ENCODE results near the gene KIAA0753.
"Not testable (repeated sequence)": the region's sequence is repeated elsewhere in the genome, so short reads cannot be mapped to it uniquely, and the experiment has no call there.

Gene KIAA0753

DNA sequence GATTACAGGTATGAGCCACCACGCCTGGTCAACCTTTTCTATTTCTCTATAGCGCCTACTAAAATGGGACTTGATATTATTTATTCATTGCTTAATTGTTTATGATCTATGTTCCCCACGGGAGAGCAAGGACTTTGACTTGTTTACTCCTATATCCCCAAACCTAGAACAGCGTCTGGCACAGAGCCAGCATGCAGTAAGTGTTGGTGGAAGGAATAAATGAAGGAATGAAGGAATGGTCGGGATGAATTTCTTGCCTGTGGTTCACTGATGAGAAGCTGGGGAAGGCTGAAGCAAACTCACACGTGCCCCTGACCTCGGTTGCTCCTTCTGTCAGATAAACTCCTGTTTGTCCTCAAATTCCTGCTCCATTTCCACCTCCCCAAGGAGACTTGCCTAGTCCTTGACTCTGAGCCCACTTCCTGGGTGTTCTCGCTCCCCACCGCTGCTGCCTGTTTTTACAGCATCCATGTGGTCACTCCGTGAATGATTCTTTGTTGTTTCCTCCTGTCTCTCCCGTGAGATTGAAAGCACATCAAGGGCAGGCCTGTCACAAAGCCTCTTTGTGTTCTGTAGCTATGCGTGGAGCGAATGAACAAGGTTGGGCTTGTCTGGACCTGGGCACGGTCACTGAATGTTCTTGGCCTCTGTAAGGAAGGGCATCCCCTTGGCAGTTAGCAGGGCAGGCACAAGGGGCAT lies 28.4 kb upstream of the KIAA0753 start:
- no peak for DNase-seq (ENCODE audit: low spot score)

DNA sequence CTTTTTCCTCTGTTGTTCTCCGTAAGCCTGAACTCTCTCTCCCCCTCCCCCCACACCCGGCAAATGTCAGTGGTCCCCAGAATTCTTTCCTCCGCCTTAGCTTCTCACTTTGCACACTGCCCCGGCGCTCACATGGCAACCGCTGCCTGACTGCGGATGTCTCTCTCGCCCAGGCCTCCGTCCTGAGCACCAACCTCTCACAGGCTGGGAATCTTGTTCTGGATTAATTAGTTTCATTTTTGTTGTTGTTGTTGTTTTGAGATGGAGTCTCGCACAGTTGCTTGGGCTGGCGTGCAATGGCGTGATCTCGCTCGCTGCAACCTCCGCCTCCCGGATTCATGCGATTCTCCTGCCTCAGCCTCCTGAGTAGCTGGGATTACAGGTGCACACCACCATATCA lies 27.7 kb upstream of the KIAA0753 start:
- no peak for DNase-seq (ENCODE audit: low spot score)

DNA sequence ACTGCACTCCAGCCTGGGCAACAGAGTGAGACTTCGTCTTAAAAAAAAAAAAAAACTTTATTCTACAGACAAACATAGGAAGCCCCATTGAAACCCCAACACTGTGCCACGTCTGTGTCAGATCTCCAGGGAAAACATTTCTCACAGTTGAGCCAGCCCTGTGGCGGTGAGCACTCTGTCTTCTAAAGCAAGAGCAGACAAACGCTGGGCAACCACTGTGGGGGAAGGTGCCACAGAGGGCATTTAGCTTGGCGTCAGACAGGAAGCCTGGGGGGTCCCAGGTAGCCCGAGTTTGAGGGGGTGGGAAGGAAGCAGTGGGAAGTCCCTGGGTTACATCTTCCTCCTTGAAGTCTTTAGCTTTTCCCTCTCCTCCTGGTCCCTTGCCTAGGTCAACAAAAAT lies 27.0 kb upstream of the KIAA0753 start:
- no peak for DNase-seq (ENCODE audit: low spot score)

DNA sequence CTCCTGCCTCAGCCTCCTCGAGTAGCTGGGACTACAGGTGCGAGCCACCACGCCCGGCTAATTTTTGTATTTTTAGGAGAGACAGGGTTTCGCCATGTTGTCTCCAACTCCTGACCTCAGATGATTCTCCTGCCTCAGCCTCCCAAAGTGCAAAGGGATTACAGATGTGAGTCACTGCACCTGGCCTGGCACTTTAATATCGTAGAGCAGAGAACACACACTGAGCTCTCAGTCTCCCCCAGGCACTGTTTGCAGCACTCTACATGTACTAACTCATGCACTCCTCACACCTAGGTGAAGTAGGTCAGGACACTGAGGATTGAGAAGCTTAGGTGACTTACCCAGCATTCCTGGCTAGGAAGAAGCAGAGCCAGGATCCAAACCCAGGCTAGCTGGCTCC lies 26.0 kb upstream of the KIAA0753 start:
- no peak for DNase-seq (ENCODE audit: low spot score)

DNA sequence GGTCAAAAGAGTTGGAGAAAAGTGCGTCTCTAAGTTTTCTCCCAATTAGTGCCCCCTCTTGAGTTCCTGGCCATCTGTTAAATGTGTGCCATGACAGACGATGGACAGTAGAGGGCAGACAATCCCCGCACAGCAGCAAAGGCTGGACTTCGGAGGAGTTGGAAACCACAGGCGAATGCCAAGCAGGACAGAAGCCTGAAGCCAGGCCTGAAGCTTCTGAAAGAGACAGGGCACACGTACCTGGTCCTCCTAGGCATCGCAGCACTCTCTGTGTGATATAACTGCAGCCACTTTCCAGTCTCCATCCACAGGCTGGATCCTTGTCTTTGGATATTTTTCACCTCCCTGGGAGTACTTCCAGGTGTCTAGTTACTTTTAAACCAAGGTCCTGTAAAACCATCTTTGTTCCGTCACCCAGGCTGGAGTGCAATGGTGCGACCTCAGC lies 25.6 kb upstream of the KIAA0753 start:
- DNase-seq (ENCODE audit: low spot score): peak; percentile 68

DNA sequence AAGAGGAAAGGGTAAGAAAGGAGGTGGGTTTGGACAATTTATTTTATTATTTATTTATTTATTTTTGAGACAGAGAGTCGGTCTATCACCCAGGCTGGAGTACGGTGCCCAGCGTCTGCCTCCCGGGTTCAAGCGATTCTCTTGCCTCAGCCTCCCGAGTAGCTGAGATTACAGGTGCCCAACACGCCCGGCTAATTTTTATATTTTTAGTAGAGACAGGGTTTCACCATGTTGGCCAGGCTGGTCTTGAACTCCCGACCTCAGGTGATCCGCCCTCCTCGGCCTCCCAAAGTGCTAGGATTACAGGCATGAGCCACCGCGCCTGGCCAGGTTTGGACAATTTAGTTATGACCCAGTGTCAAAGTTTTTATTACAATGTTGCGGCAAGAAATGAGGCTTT lies 22.7 kb upstream of the KIAA0753 start:
- DNase-seq (ENCODE audit: low spot score): not testable (repeated sequence)

DNA sequence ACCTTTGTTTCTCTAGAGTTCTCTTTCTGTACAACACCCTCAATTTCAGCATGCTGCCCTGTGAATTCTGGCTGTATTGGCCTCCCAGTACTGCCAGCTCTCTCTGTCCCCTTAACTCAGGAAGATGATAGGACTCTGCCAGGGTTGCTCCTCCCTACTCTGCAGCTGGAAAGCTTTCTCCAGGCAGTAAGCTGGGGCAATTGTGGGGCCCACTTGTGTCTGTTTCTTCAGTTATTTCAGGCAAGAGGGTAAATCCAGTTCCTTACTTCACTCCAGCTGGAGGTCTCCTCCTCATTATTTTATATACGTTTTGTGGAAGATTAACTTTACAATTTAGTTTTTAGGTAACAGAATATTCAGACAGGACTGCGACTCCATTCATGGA lies 20.9 kb upstream of the KIAA0753 start:
- DNase-seq (ENCODE audit: low spot score): no peak

DNA sequence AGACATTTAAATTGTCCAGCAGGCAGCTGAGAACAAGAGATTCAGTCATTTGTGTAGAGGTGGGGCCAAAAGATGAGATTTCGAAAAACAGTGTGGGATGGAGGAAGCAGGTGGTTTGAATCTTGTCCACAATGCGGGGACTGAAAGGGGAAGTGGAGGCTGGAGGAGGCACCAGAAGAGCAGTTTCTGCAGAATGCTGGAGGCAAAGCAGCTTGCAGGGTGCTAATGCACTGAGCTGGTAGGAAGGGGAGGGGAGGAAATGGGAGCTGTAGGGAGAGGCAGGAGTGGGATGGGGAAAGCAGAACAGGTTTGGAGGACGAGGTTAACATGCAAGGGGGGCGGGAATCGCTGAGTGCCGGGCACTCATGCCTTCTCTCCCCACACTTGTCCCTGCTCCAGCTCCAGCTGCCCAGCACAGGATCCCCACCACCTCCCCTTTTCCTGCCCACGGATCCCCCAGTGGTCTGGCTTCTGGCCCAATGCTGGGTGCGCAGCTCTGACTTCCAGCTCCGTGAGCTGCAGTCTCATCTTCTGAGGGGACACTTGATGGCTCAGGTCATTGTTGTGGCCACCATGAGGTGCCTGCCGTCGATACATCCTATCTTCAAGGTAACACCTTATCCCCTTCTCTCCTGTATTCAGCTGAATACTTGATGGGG lies 20.4 kb upstream of the KIAA0753 start:
- no peak for DNase-seq (ENCODE audit: low spot score)

DNA sequence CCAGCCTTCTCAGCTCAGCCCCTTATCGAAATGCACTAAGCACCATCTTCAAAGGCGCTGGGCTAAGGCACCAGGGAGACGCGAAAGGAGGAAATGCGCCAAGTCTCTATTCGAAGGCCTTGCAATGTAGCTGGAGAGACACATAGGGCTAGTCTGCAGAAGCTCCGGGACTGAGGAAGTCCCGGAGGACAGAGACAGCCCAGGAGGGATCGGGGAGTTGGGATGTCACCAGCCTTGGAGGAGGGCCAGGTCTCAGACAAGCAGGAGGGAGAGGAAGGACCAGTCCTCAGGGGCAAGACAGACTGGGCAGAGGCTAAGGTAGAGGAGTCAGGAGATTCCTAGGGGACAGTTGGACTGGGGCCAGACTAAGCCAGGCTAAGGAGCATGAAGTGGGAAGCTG lies 19.6 kb upstream of the KIAA0753 start:
- no peak for DNase-seq (ENCODE audit: low spot score)

DNA sequence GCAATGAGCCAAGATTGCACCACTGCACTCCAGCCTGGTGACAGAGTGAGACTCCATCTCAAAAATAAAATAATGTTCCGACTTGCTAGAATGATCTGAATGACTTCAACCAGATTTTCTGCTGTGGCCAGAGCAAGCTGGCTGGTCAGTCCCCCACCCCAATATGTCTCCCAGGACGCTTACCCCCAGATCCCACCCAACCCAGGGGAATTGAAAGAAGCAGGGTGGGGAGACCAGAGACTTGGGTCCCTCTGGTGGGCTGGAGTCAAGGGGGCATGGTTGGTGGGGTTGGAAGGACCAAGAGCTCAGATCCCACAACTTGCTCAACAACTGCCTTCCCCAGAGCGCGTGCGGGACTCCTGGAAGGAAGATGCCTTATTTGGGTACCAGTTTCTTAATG lies 17.9 kb upstream of the KIAA0753 start:
- not testable (repeated sequence) for DNase-seq (ENCODE audit: low spot score)

DNA sequence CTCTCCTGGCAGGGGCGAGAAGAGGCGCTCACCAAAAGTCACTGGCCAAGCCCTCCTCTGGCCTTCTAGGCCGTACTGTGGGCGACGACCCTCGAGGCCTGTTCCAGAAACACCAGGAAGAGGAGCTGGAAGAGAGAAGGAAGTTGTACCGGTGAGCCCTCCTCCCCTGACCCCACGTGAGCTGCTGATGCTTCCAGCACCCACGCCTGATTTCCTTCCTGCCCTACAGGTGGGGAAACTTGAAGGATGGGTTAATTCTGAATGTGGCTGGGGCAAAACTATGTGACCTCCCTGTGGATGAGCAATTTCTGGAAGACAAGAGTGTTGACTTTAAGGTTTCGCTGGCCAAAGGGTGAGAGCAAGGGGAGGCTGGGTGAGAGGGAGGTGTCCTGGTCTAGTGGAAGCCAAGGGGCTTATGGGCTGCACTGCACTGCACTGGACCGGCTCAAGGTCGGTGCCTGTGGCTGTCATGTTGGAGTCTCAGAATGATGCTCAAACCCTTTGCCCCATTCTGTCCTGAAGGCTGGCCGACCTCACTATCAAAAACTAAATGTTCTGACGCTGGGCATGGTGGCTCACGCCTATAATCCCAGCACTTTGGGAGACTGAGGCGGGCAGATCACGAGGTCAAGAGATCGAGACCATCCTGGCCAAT lies 17.2 kb upstream of the KIAA0753 start:
- DNase-seq (ENCODE audit: low spot score): no peak

DNA sequence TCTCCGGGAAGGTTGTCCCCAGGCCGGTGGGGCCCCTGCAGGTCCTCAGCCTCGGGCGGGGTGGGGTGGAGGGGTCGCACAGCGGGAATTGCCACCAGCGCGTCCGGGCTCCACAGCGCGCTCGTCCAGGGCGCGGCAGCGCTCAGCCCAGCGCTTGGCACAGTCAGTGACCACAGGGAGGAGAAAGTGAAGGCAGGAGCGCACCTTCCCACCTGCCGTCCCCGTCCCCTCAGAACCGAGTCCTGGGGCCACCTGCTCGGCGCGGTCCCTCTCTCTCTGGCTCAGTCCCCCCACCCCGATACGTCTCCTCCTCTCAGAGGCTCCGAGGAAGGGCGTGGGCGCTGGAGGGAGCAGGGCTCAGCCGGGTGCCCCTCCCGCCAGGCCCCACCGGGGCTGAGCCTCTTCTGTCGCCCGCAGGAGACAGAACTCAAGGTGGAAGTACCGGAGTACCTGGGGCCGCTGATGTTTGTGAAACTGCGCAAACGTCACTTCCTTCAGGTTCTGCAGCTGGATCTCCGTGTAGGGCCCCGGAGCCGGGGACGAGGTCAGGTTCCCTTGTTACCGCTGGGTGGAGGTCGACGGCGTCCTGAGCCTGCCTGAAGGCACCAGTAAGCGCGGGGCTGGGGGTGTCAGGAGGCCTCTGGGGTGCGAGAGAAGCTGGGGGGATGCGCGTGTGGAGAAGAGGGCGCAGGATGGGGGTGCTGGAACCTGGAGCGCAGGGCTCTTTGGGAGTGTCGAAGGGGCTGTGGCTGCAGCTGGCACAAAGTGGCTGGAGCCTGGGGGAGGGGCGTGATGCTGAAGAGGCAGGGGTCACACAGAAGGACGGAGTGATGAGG lies 16.5 kb upstream of the KIAA0753 start:
- not testable (repeated sequence) for DNase-seq (ENCODE audit: low spot score)

DNA sequence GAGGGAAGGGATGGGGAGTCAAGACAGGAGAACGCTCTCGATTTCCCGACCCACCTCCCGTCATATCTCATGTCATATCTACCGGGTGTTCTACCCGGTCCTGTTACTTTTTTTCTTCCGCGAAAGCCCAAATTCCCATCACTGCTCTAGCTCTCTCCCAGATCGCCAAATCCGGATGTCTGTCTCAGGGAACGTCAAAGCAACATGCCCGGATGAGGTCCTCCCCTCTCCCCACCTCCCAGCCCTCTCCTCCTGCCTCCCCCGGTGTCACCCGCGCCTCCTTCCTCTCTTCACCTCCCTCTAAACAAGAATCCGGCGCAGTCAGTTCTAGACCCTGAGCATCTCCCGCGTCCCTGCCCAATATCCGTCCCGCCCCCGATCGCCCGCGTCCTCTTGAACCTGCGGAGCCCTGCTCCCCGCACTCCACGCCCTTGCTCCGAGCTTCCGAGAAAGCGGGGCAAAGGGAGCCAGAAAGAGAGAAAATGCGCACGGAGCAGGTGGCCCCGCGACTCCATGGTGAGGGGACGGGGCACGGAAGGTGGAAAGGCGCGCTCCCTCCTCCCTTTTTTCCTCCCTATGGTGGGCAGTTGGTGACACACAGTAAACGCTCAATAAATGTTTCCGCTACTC lies 15.3 kb upstream of the KIAA0753 start:
- not testable (repeated sequence) for DNase-seq (ENCODE audit: low spot score)

DNA sequence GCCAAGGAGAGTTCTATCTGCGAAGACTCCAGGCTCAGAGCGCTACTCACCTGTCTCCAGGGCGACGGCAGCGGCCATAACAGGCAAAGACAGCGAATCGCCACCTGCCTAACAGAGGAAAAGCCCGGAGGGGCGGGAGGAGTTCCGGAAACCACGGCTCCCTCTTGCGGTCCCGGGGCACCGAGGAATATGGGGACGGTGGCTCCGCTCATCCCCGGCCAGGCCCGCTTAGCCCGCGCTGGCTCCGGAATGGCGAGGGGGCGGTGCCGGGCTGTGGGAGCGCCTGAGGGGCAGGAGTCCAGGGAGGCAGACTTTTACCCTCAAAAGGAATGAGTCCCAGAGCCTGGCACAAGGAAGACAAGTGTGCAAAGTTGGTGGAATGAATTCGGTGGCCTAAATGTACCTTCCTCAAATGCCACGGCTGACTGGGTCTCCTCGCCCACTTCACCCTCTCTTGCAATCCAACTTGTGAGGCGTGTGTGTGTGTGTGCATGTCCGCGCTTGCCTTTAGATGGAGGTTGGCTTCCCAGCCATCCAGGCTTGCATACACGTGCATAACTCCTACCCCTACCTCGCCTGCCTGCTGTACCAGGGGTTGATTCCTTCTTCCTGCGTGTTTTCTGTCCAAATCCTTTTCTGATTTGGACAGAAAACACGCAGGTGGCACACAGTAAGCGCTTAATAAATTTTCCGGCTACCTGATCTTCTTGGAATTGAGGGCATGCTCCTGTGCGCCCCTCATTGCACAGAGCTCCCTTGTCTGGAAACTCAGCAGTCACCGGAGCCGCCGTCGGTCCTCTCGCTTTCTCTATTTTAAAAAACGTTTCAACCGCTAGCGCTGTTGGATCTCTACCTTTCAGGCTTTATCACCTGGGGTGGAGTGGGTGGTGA lies 14.6 kb upstream of the KIAA0753 start:
- no peak for DNase-seq (ENCODE audit: low spot score)

DNA sequence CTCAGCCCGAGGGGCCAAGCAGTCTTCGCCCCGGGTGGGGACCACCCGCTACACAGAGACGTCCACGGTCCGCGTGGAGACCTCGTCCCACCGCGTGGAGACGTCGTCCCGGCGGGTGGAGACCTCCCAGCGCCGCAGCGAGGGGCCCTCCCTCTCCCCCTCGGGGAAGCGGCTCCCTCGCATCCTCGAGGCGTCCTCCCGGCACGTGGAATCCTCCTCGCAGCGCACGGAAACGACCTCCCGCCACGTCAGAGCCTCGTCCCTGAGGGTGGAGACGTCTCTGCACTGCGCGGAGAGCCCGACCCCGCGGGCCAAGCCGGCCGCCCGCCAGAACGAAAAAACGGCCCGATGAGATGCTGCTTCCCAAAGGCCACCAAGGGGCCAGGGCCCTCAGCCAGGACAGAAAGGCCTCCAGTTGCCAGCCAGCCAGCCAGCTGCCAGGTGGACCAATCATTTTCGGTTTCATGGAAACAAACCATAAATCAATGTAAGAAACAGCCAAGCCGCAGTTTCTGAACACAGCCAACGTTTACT lies 11.5 kb upstream of the KIAA0753 start:
- DNase-seq (ENCODE audit: low spot score): peak; percentile 62

DNA sequence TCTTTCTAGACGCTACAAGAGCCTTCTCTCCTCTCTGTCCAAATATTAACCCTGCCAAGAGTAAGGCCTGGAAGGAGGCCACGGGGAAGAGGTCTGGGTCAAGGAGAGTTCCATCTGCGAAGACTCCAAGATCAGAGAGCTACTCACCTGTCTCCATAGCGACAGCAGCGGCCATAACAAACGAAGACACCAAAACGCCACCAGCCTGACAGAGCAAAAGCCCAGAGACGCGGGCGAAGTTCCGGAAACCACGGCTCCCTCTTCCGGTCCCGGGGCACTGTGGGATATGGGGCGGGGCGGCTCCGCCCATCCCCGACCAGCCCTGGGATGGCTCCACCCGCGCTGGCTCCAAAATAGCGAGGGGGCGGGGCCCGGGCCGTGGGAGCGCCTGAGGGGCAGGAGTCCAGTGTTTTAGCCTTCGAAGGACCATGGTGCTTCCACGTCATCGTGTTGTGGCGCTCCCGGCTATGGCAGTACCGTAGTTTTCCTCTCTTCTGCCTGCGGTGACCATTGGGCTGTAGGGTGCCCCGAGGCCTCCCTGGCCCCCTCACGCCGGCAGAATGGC lies 10.9 kb upstream of the KIAA0753 start, which contains the start of the genes C17orf100 and MED31:
Gene C17orf100, plus strand, starts transcription at position 409 of the 565 bp plus-strand sequence. Its CDS starts 152 bp downstream, at position 561.
Gene MED31, minus strand, starts transcription at position 252 of the 565 bp plus-strand sequence. Its CDS starts 77 bp downstream, at position 175.
- peak; percentile 93 for DNase-seq (ENCODE audit: low spot score)

DNA sequence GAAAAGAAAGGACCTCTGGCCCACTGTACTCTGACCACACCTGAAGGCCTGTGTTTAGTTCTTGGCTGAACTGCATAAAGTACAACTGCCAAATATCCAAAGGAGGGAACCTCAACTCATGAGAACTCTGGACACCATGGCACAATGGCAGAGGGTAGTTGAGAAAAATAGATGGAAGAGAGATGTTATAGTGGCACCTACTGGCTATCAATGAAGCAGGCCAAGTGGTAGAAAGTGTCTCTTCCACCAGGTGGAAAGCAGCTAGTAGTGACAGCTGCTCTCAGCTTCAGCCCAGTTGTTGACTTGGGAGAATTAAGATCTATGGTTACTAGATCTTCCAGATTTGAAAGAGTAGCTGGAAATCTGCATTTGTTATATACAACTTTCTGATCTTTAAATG lies 7.7 kb upstream of the KIAA0753 start:
- no peak for DNase-seq (ENCODE audit: low spot score)

DNA sequence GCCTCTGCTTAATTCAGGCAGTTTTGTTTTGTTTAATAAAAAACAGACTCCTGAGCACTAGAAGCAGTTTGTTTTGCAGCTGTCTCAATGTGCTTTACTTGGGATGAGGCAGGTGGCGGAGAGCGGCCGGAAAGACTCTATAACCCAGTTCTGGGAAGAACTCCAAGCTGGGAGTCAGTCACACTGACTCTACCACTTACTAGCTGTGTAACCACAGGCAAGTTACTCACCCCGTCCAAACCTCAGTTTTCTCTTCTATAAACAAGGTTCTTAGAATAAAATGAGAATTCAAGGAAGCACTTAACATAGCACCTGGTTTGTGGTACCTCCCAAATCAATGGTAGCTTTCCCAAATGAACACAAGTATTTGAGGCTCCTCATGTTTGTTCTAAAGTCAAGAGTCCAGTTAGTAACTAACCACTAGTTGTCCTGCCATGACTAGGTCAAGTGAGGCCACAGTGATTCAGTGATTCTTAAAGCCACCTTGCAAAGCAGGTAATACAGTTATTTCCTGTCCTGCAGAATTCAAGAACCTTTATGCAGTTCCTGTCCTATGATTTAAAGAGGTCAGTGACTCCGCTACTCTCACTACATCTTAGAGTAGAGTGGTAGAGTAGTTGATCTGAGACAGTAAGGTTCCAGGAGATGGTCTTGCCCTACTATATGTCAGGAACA lies 3.1 kb upstream of the KIAA0753 start:
- no peak for DNase-seq (ENCODE audit: low spot score)

DNA sequence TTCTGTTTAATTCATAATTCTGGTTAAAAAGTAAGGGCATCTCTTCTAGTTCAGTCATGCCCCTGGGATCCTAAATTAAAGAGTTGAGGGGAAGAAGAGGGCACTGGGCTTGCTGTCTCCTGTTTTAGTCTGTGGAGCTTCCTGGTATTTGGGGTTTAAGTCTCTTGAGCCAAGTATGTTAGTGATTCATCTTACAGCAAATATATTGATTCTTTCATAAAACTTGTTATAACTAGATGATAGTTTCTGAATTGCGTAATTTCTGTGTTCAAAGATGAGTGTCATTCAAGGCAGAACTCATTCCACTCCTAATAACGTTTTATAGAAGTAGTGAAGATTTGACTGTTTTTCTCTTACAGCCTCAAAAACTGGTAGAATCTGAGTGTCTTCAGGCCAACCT lies 2.1 kb upstream of the KIAA0753 start:
- DNase-seq (ENCODE audit: low spot score): no peak

All from HuH-7 (cell line).